H1 (cell line): ENCODE measurements around the gene PLEKHG3. TPM values are rescaled to one million over a fixed set of nuclear protein-coding genes. Genes with fewer than 3 reads are reported as not detected.

Experiments used
- CTCF ChIA-PET: fragments of 300-600 bp; sonication (Branson Sonifier 250); formaldehyde crosslinking; loops from one replicate; lab custom pipeline; 2021; ENCODE audit not compliant: partially characterized antibody; lab: Charles Lee
- POLR2A ChIA-PET: fragments of 300-600 bp; sonication (Branson Sonifier 250); formaldehyde crosslinking; loops from one replicate; lab custom pipeline; 2021; ENCODE audit warnings: inconsistent platforms; ENCODE audit not compliant: partially characterized antibody; lab: Charles Lee
- DNase-seq, 2 experiments: peaks; one replicate each; pipeline versions ENCODE4 v3.0.0 to v3.0.0-alpha.2; 2010 to 2022; ENCODE audit warnings: low spot score in 2 of 2, low read depth in 1 of 2, mixed read lengths in 1 of 2
- FAIRE-seq: peaks from 2 replicates; lab custom pipeline; 2011; peaks lifted over from hg19 to GRCh38; lab: Jason Lieb, UNC
- H2AFZ ChIP-seq: 2 replicates; pipeline ENCODE4 v1.8.1; 2012; ENCODE audit warnings: low read length, inconsistent platforms
- H2AK5ac ChIP-seq: 2 replicates; pipeline ENCODE4 v1.6.1; 2013; ENCODE audit warnings: low read depth, low read length
- H2BK120ac ChIP-seq: replicated peaks from 2 replicates; pipeline ENCODE3; 2013; ENCODE audit warnings: low read depth, low read length, inconsistent platforms
- H2BK12ac ChIP-seq: 2 replicates; pipeline ENCODE4 v1.6.1; 2013; ENCODE audit warnings: low read depth, low read length
- H2BK15ac ChIP-seq: 2 replicates; pipeline ENCODE4 v1.6.1; 2013; ENCODE audit warnings: low read length
- H2BK20ac ChIP-seq: 2 replicates; pipeline ENCODE4 v1.6.1; 2013; ENCODE audit warnings: low read length
- H2BK5ac ChIP-seq: 2 replicates; pipeline ENCODE4 v1.6.1; 2013; ENCODE audit warnings: low read depth, low read length
- H3K14ac ChIP-seq: 2 replicates; pipeline ENCODE4 v1.6.1; 2013; ENCODE audit warnings: inconsistent platforms; ENCODE audit not compliant: insufficient read length
- H3K18ac ChIP-seq: 2 replicates; pipeline ENCODE4 v1.6.1; 2013; ENCODE audit warnings: low read length; ENCODE audit errors: extremely low read depth
- H3K23ac ChIP-seq: 2 replicates; pipeline ENCODE4 v1.6.1; 2013; ENCODE audit warnings: inconsistent platforms; ENCODE audit not compliant: insufficient read length
- H3K23me2 ChIP-seq: 2 replicates; pipeline ENCODE4 v1.6.1; 2013; ENCODE audit warnings: low read depth, low read length
- H3K27ac ChIP-seq: 2 replicates; pipeline ENCODE4 v1.6.1; 2011; ENCODE audit warnings: low read depth, low read length, inconsistent platforms
- H3K27me3 ChIP-seq, 4 experiments: replicated peaks in 1 of 4; 1 replicate in 1 of 4; 2 replicates in 3 of 4; pipeline versions ENCODE4 v1.6.1 to v1.8.1; 2011 to 2013; ENCODE audit warnings: low read length in 3 of 4, mild to moderate bottlenecking in 3 of 4, inconsistent platforms in 2 of 4, mixed read lengths in 2 of 4, moderate library complexity in 1 of 4; ENCODE audit not compliant: control insufficient read depth in 3 of 4, insufficient read depth in 3 of 4; ENCODE audit errors: extremely low read depth in 1 of 4
- H3K36me3 ChIP-seq, 4 experiments: 2 replicates each; pipeline versions ENCODE4 v1.6.1 to v1.8.1; 2011 to 2013; ENCODE audit warnings: mild to moderate bottlenecking in 4 of 4, low read length in 3 of 4, moderate library complexity in 2 of 4, control low read depth in 1 of 4, inconsistent platforms in 1 of 4; ENCODE audit not compliant: insufficient read depth in 4 of 4, control insufficient read depth in 2 of 4
- H3K4ac ChIP-seq: replicated peaks from 2 replicates; pipeline ENCODE3; 2013; ENCODE audit warnings: low read length, low read depth, mixed read lengths, inconsistent platforms; ENCODE audit not compliant: insufficient read length
- H3K4me1 ChIP-seq, 4 experiments: replicated peaks in 1 of 4; 1 replicate in 1 of 4; 2 replicates in 3 of 4; pipeline versions ENCODE4 v1.6.1 to v1.8.1; 2011 to 2013; ENCODE audit warnings: low read length in 3 of 4, inconsistent platforms in 2 of 4, mixed read lengths in 1 of 4; ENCODE audit not compliant: insufficient read depth in 4 of 4, control insufficient read depth in 3 of 4
- H3K4me2 ChIP-seq, 2 experiments: 2 replicates each; pipeline versions ENCODE4 v1.6.1 to v1.8.1; 2011 to 2013; ENCODE audit warnings: low read depth in 2 of 2, low read length in 2 of 2, control low read depth in 1 of 2, inconsistent platforms in 1 of 2, mild to moderate bottlenecking in 1 of 2; ENCODE audit not compliant: insufficient read depth in 1 of 2
- H3K4me3 ChIP-seq, 4 experiments: fragments of 200-600, 300-600 bp in 1 of 4; sonication (generic), shearing (Covaris generic), sonication (Bioruptor Twin) in 1 of 4; 2 replicates each; pipeline versions ENCODE4 v1.5.1 to v1.8.1; 2011 to 2016; ENCODE audit warnings: low read length in 4 of 4, low read depth in 3 of 4, control low read depth in 2 of 4, inconsistent platforms in 2 of 4, mild to moderate bottlenecking in 2 of 4, mixed read lengths in 1 of 4, moderate library complexity in 1 of 4; ENCODE audit not compliant: insufficient read depth in 2 of 4; ENCODE audit errors: extremely low read depth in 1 of 4
- H3K56ac ChIP-seq: replicated peaks from 2 replicates; pipeline ENCODE3; 2013; ENCODE audit warnings: low read depth, mild to moderate bottlenecking, mixed read lengths, low read length, inconsistent platforms; ENCODE audit not compliant: insufficient read length
- H3K79me1 ChIP-seq: 2 replicates; pipeline ENCODE4 v1.6.1; 2013; ENCODE audit warnings: low read depth, low read length, control low read depth
- H3K79me2 ChIP-seq, 2 experiments: 2 replicates each; pipeline versions ENCODE4 v1.6.1 to v1.8.1; 2012 to 2013; ENCODE audit warnings: low read length in 2 of 2, mild to moderate bottlenecking in 2 of 2, inconsistent platforms in 1 of 2; ENCODE audit not compliant: insufficient read depth in 2 of 2, control insufficient read depth in 1 of 2
- H3K9ac ChIP-seq, 4 experiments: replicated peaks in 1 of 4; 1 replicate in 1 of 4; 2 replicates in 3 of 4; pipeline versions ENCODE4 v1.6.1 to v1.8.1; 2011 to 2013; ENCODE audit warnings: low read depth in 3 of 4, low read length in 3 of 4, control low read depth in 2 of 4, mild to moderate bottlenecking in 2 of 4, moderate library complexity in 2 of 4, inconsistent platforms in 1 of 4; ENCODE audit errors: extremely low read depth in 1 of 4
- H3K9me3 ChIP-seq, 2 experiments: 2 replicates each; pipeline versions ENCODE4 v1.6.1 to v1.8.1; 2012 to 2013; ENCODE audit warnings: mild to moderate bottlenecking in 2 of 2, moderate library complexity in 2 of 2, control low read depth in 1 of 2, inconsistent platforms in 1 of 2, low read depth in 1 of 2, low read length in 1 of 2, mixed read lengths in 1 of 2; ENCODE audit not compliant: insufficient read depth in 2 of 2
- H4K20me1 ChIP-seq, 2 experiments: replicated peaks in 1 of 2; 2 replicates each; pipeline versions ENCODE3 to v1.8.1; 2011 to 2013; ENCODE audit warnings: inconsistent platforms in 2 of 2, low read length in 2 of 2, mild to moderate bottlenecking in 1 of 2; ENCODE audit not compliant: insufficient read depth in 2 of 2, control insufficient read depth in 1 of 2
- H4K5ac ChIP-seq: 2 replicates; pipeline ENCODE4 v1.6.1; 2013; ENCODE audit warnings: low read length, low read depth, mixed read lengths, inconsistent platforms; ENCODE audit not compliant: insufficient read length
- H4K8ac ChIP-seq: 2 replicates; pipeline ENCODE4 v1.8.0; 2013; ENCODE audit warnings: mild to moderate bottlenecking, moderate library complexity, low read length, inconsistent platforms; ENCODE audit not compliant: insufficient read depth; ENCODE audit errors: extremely low read depth
- H4K91ac ChIP-seq: replicated peaks from 2 replicates; pipeline ENCODE3; 2013; ENCODE audit warnings: low read length, mixed read lengths, inconsistent platforms; ENCODE audit not compliant: insufficient read length
- BACH1 ChIP-seq: IDR thresholded peaks from 2 replicates; pipeline ENCODE4 v1.6.1; 2012; ENCODE audit warnings: low read length, improper control_type of control experiment
- BCL11A ChIP-seq, 2 experiments: IDR thresholded peaks; one replicate each; pipeline ENCODE4 v1.6.1; 2011; ENCODE audit warnings: low read depth in 2 of 2, low read length in 2 of 2, mild to moderate bottlenecking in 2 of 2
- CHD1 ChIP-seq: IDR thresholded peaks from 2 replicates; pipeline ENCODE4 v1.6.1; 2012; ENCODE audit warnings: low read depth, low read length, improper control_type of control experiment
- CHD2 ChIP-seq: IDR thresholded peaks from 2 replicates; pipeline ENCODE4 v1.6.1; 2012; ENCODE audit warnings: low read length, improper control_type of control experiment
- EZH2 ChIP-seq: fragments of 200-600 bp; sonication (generic); IDR thresholded peaks from 2 replicates; pipeline ENCODE4 v1.7.1; 2012; ENCODE audit warnings: low read depth, mild to moderate bottlenecking, moderate library complexity, low read length, inconsistent platforms; ENCODE audit not compliant: severe bottlenecking
- HDAC2 ChIP-seq, 2 experiments: fragments of 300-600 bp in 1 of 2; sonication (generic) in 1 of 2; IDR thresholded peaks; 2 replicates each; pipeline ENCODE4 v1.6.1; 2011 to 2012; ENCODE audit warnings: low read depth in 2 of 2, low read length in 2 of 2, mild to moderate bottlenecking in 2 of 2, moderate library complexity in 2 of 2, borderline replicate concordance in 1 of 2, inconsistent platforms in 1 of 2
- JUND ChIP-seq: IDR thresholded peaks from 2 replicates; pipeline ENCODE4 v1.6.1; 2011; ENCODE audit warnings: mild to moderate bottlenecking, improper control_type of control experiment, low read length
- KDM1A ChIP-seq: fragments of 200-600, 300-600 bp; sonication (generic); IDR thresholded peaks from 2 replicates; pipeline ENCODE4 v1.7.1; 2016; ENCODE audit warnings: mild to moderate bottlenecking, low read length, borderline replicate concordance
- MAX ChIP-seq: IDR thresholded peaks from 2 replicates; pipeline ENCODE4 v1.6.1; 2012; ENCODE audit warnings: inconsistent platforms
- PHF8 ChIP-seq: fragments of 200-600 bp; sonication (generic); conservative IDR thresholded peaks from 2 replicates; pipeline ENCODE4 v1.7.1; 2012; ENCODE audit warnings: low read depth, mild to moderate bottlenecking, inconsistent platforms, low read length, moderate library complexity
- POLR2A ChIP-seq, 2 experiments: IDR thresholded peaks; 1 replicate in 1 of 2; 2 replicates in 1 of 2; pipeline ENCODE4 v1.6.1; 2011; ENCODE audit warnings: low read depth in 2 of 2, low read length in 2 of 2, mild to moderate bottlenecking in 2 of 2; ENCODE audit errors: control extremely low read depth in 1 of 2
- SAP30 ChIP-seq: fragments of 300-600 bp; sonication (generic); IDR thresholded peaks from 2 replicates; pipeline ENCODE4 v1.7.1; 2012; ENCODE audit warnings: low read length, moderate library complexity, mild to moderate bottlenecking, inconsistent platforms; ENCODE audit not compliant: insufficient read depth, insufficient replicate concordance
- TBP ChIP-seq: IDR thresholded peaks from 2 replicates; pipeline ENCODE4 v1.6.1; 2011; ENCODE audit warnings: low read depth, low read length, improper control_type of control experiment
- YY1 ChIP-seq: IDR thresholded peaks from 2 replicates; pipeline ENCODE4 v1.6.1; 2011; ENCODE audit warnings: low read depth, mild to moderate bottlenecking, low read length
- WGBS, 2 experiments: shearing (Covaris generic) in 1 of 2; methylation state at CpG; one replicate each; pipeline versions ENCODE4 v1.1.6 to v1.1.7; 2013 to 2015; ENCODE audit warnings: low lambda C conversion rate in 2 of 2, mixed read lengths in 2 of 2, inconsistent platforms in 1 of 2, low coverage in 1 of 2, missing lambda C conversion rate in 1 of 2; ENCODE audit not compliant: insufficient replicate concordance in 2 of 2, insufficient coverage in 1 of 2, insufficient read length in 1 of 2; ENCODE audit errors: extremely low coverage in 1 of 2, missing lambda C conversion rate in 1 of 2; 5-methylcytosine and 5-hydroxymethylcytosine counted together
- polyA plus RNA-seq, 7 experiments: library from polyadenylated mRNA; depleted of rRNA in 3 of 7; stranded (reverse) in 5 of 7; unstranded in 2 of 7; fragments of >200 nt in 5 of 7; fragments of 200-250 nt in 2 of 7; gene quantifications; 1 replicate in 5 of 7; 2 replicates in 1 of 7; 4 replicates in 1 of 7; pipeline versions ENCODE4 v1.2.1 to v1.2.3, GENCODE V29; 2011 to 2013; ENCODE audit warnings: missing spikeins in 2 of 7, mixed read lengths in 2 of 7
- total RNA-seq: library from RNA; stranded (reverse); fragmentation: NEBNext Ultra II Directional; extraction: Animal tissue kit (Norgen Biotek cat#: 25700); gene quantifications from 2 replicates; pipeline ENCODE4 v1.2.1, GENCODE V29; 2021

The PLEKHG3 gene
- total and polyA plus RNA-seq, 2 of the 8 experiments (the other 6 are each of a cell fraction or from before 2014, with no cell fraction given): 43.4 to 90.6 TPM

GRCh38 chr14:64752909-64753308, 48.7 kb downstream of the PLEKHG3 start:
- peaks cover 0 to 4% (median 2%) of the 10 kb centered on the region in 4 experiments; a peak in 5 of 7 replicates for H3K4me1 ChIP-seq
- no peak overlapping the region for H2BK15ac ChIP-seq
- no peaks in the 10 kb centered on the region; a peak in 1 of 7 replicates for H3K27me3 ChIP-seq
- H3K4ac ChIP-seq: no peak overlapping the region
- no peak overlapping the region for H3K23ac ChIP-seq
- H4K8ac ChIP-seq: peak overlapping the region; percentile 39; the same call in 1 of the 2 replicates
- no peak overlapping the region for H3K27ac ChIP-seq
- H3K4me3 ChIP-seq: no peak overlapping the region
- no peak overlapping the region for H2AFZ ChIP-seq
- H3K79me2 ChIP-seq: no peaks in the 10 kb centered on the region
- no peak overlapping the region for H2AK5ac ChIP-seq
- H2BK12ac ChIP-seq: no peak overlapping the region
- no peak overlapping the region for H4K5ac ChIP-seq
- no peak overlapping the region for H2BK20ac ChIP-seq
- ChIA-PET POLR2A (interaction anchor here (0.6 to 2.5 kb wide), 5 partner anchors 9 to 87 kb away, joined by 3 to 7 read pairs (median 4); partner anchors contain the start of gene PLEKHG3), CTCF (interaction anchor here (0.9 to 2.0 kb wide), 6 partner anchors 9 to 128 kb away, joined by 3 to 6 read pairs (median 3); no protein-coding TSS in a partner anchor)
- H3K23me2 ChIP-seq: no peaks in the 10 kb centered on the region
- H2BK5ac ChIP-seq: no peak overlapping the region
- no peak for DNase-seq
- no peak overlapping the region for H3K9ac ChIP-seq
- H3K18ac ChIP-seq: no peak overlapping the region; the same call in 1 of the 2 replicates
- H2BK120ac ChIP-seq: no peak overlapping the region
- no peak overlapping the region for H4K91ac ChIP-seq
- no peak overlapping the region for H3K56ac ChIP-seq
- H3K14ac ChIP-seq: no peak overlapping the region
- H3K79me1 ChIP-seq: no peaks in the 10 kb centered on the region
- peaks cover 0 to 2% of the 10 kb centered on the region in 2 experiments for H4K20me1 ChIP-seq
- H3K36me3 ChIP-seq: peaks cover 0 to 10% (median 1%) of the 10 kb centered on the region in 4 experiments; a peak in 4 of 8 replicates
- no peak for FAIRE-seq
- H3K9me3 ChIP-seq: no peaks in the 10 kb centered on the region
- no peak overlapping the region for H3K4me2 ChIP-seq
- WGBS, 2 experiments: 82% methylated on average over 6 of the region's 6 CpGs; no CpG with 5 or more reads in 1 of the 2 experiments
- TF ChIP-seq EZH2: no peak
- TF ChIP-seq BCL11A (IDR thresholded peaks at IDR 0.05; ENCODE audit: low read depth in 2 of 2, low read length in 2 of 2): no peak
- no peak for TF ChIP-seq JUND
- peak; percentile 59; the same call in 1 of the 2 replicates for TF ChIP-seq KDM1A
- TF ChIP-seq HDAC2 (IDR thresholded peaks at IDR 0.05; ENCODE audit: borderline replicate concordance in 1 of 2, low read depth in 2 of 2, low read length in 2 of 2): no peak
- no peak for TF ChIP-seq YY1
- peak in 1 of 2 experiments; percentile 52; a peak in 2 of 3 replicates for TF ChIP-seq POLR2A (IDR thresholded peaks at IDR 0.05; ENCODE audit: control extremely low read depth in 1 of 2, low read depth in 2 of 2, low read length in 2 of 2)
- no peak for TF ChIP-seq SAP30
- TF ChIP-seq MAX: no peak
- TF ChIP-seq TBP: no peak
- no peak for TF ChIP-seq CHD1
- TF ChIP-seq PHF8: no peak
- no peak for TF ChIP-seq BACH1
- no peak for TF ChIP-seq CHD2
